Endometrial microvascular endothelial cells (primary cell): ENCODE data around the gene GLIS1. TPM values are rescaled to one million over a fixed set of nuclear protein-coding genes. Genes with fewer than 3 reads are reported as not detected.

Experiments used
- in situ Hi-C: cut with HindIII; loops from 2 replicates; pipeline ENCODE4 v1.10.0; 2017; ENCODE audit warnings: low sequenced_read_pairs, low pct_unique_long_range_greater_than_20kb; ENCODE audit errors: inconsistent ontology term
- total RNA-seq: library from RNA; depleted of rRNA; stranded (reverse); fragments of >200 nt; gene quantifications from one replicate; pipeline ENCODE4 v1.2.3, GENCODE V29; 2015; ENCODE audit errors: inconsistent ontology term

GLIS1 gene
- total RNA-seq, 1 donor from 2014 or later, result not detected

- in situ Hi-C loops, result no loop called here
These were observed 199.0 kb downstream of the GLIS1 start for GRCh38 chr1:53539711-53540603.

DNA sequence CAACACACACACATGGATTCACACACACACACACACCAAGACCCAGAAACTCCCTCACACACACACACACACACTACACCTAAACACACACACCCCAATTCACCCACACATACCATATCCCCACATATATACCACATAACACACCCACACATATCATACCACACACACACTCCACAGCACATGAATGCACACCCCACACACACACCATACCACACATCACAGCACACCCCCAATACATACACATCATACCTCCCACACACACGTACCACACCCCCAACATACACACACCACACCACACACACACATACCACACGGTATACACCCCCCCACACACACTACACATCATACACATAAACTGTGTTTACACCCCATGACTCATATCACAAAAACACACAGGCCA is 199.7 kb downstream of the GLIS1 start:
- in situ Hi-C loops, result no loop called here

GRCh38 chr1:53536606-53537005 is 202.4 kb downstream of the GLIS1 start:
- in situ Hi-C loops, result no loop called here

GRCh38 chr1:53535846-53536245 is 203.1 kb downstream of the GLIS1 start:
- in situ Hi-C loops, result no loop called here

DNA sequence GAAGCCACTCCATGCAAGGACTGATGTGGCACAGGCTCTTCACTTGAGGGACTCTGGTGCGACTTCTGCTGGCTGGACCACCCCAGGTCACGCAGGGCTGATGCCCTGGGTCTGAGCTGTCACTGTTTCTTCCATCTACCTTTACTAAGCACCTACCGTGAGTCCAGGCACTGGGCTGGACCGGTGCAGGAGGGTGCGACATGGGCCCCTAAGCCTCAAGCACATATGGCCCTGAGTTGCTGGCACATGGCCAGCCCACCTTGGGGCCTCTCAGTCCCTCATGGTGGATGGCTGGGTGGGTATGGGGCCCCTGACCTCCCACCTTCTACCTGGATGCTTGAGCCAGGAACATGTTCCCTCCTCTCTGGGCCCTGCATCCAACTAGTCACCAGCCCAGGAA is 203.7 kb downstream of the GLIS1 start:
- in situ Hi-C loops, result no loop called here

GRCh38 chr1:53532912-53533311 is 206.1 kb downstream of the GLIS1 start:
- in situ Hi-C loops, result no loop called here

GRCh38 chr1:53532377-53532776 is 206.6 kb downstream of the GLIS1 start:
- in situ Hi-C loops, result no loop called here

DNA sequence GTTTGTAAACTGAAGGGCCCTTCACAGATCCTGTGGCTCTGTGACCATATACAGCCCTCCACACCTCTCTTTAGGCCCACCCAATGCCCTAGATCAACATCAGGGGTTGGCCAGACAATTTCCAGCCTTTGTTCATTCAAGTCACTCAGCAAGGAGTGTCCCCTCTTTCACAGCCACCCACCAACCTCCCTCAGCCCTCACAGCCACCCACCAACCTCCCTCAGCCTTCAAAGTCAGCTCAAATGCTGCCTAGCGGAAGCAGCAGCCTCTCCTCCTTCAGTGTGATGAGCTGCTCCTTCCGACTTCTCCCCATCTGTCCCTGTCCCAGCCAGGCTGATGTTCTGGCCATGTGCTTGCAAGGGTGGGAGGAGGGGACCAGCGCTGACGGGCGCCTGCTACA is 208.4 kb downstream of the GLIS1 start:
- in situ Hi-C loops, result no loop called here

DNA sequence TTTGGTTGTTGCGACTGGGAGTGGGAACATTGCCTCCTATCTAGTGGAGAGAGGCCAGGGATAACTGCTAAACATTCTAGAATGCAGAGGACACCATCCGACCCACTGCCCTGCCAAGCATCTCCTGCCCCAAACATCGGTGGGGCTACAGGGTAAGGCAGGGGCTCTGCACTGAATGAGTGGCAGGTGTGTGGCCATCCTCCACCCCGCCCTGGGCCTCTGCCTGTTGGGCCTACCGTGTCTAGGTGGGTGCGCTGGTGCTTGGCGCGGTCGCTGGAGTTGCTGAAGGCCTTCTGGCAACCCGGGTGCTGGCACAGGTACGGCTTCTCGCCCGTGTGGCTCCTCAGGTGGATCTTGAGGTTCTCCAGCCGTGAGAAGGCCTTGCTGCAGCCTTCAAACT is 209.4 kb downstream of the GLIS1 start:
- in situ Hi-C loops, result no loop called here

- in situ Hi-C loops, result no loop called here
These were observed 211.6 kb downstream of the GLIS1 start for GRCh38 chr1:53527368-53527767.

DNA sequence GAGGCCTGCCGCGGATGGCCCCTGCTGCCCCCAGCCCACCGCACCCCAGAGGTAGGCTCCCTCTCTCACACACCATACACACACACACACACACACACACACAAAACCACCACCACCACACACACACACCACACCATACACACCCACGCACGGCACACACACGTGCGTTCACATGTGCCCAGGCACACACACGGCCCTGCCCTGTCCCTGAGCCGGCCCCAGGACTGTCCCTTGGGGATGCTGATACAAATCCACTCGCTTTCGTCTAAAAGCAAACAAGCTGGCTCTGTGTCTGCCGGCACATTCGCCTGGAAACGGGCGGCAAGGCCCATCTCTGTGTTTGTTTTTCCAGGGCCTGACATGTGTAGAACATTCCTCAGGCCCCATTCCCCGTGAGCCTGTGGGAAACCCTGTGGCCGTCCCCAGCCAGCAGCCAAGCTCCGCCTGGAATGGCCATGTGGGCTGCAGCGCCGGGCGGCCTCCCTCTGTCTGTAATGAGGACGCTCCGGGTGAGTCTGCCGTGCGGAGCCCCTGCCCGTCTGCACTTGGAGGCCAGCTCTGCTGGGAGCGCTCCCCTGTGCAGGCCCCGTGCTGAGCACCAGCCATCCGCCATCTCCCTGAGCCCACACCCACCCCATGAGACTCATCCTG is 212.4 kb downstream of the GLIS1 start:
- in situ Hi-C loops, result no loop called here

GRCh38 chr1:53525595-53525994 is 213.4 kb downstream of the GLIS1 start:
- in situ Hi-C loops, result no loop called here

GRCh38 chr1:53524428-53525375 is 214.3 kb downstream of the GLIS1 start:
- in situ Hi-C loops, result no loop called here

DNA sequence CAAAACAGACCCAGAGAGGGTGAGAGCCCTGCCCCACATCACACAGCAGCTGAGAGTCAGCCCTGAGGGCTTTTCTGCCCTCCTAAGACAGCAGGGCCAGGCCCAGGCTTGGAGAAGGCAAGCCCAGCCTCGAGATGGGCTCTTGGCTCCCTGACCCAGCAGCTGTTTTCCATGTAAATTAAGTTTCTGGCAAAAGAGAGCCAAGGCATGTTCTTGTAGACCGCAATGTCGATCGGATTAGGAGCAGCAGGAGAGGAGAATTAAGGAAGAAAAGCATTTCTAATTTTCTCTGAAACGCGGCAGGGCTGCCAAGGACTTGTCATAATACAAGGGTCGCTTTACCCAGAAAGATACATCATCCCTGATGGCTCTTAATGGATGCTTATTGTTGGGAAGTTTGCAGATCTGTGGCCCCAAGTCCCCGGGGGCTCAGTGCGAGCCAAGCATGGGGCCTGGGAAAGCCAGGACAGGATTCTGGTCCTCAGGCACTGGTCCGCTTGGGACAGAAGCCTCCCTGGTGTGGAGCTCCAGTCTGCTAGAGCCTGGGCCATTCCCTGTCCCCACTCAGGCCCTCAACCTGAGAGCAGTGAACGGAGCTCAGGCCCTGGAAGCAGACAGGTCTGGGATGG is 216.9 kb downstream of the GLIS1 start:
- in situ Hi-C loops, result no loop called here

- in situ Hi-C loops, result no loop called here
These were observed 218.5 kb downstream of the GLIS1 start for GRCh38 chr1:53520481-53520880.

DNA sequence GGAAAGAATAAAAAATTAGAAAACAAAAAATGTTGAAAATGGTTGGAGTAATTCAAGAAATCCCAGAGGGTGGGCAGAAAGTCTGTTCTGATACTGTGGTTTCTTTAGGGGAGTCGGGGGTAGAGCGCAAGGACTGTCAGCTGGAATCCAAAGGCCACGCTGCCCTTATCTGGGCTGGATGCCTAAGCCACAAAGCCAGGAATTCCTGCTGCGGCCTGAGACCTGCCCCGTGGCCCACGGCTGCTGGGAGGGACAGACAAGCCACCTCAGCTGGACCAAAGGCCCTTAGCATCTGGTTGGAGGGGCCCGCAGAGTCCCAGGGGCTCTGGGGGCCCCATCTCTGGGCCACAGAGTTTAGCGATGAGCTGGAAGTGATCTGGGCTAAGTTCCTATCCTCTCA is 219.5 kb downstream of the GLIS1 start:
- in situ Hi-C loops, result no loop called here

GRCh38 chr1:53518775-53519174 is 220.2 kb downstream of the GLIS1 start:
- in situ Hi-C loops, result no loop called here

- in situ Hi-C loops, result no loop called here
These were observed 221.1 kb downstream of the GLIS1 start for GRCh38 chr1:53517821-53518352.

DNA sequence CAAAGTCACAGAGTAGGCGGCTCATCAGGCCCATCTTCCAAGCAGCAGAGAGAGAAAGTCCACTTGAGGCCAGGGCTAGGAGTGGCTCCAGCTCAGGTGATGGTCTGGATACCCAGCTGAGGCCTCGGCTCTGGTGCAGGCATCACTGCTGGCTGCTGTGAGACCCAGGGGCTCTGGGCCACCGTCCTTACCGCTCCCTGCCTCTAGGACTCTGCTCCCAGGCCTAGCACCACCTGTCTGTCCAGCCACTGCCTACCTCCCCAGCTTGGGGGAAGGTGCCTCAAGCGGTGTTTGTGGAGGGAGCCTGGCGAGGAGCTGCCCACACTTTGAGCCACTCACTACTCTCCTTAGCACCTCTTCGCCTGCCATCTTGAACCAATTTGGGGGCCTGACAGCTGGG is 221.9 kb downstream of the GLIS1 start:
- in situ Hi-C loops, result no loop called here
